ENCODE measurements around the gene FAF1.

GRCh38 chr1:50699795-50700194 is 260.3 kb downstream of the FAF1 start:
- no peak for TF ChIP-seq CTCF (IDR thresholded peaks at IDR 0.05)
- no peak for TF ChIP-seq POLR2A (IDR thresholded peaks at IDR 0.05)
